Endodermal cell (in vitro differentiated cells): ENCODE measurements around the gene ACKR3. TPM values are rescaled to one million over a fixed set of nuclear protein-coding genes. Genes with fewer than 3 reads are reported as not detected.

Source experiments
- DNase-seq: peaks from one replicate; pipeline ENCODE4 v3.0.0-alpha.2; 2017
- H3K27ac ChIP-seq: 2 replicates; pipeline ENCODE4 v1.5.1; 2013; ENCODE audit warnings: mild to moderate bottlenecking, low read depth, low read length, moderate library complexity
- H3K27me3 ChIP-seq: 2 replicates; pipeline ENCODE4 v1.6.1; 2013; ENCODE audit warnings: mild to moderate bottlenecking, low read length, moderate library complexity; ENCODE audit not compliant: insufficient read depth, control insufficient read depth, poor library complexity, severe bottlenecking
- H3K36me3 ChIP-seq: 2 replicates; pipeline ENCODE4 v1.7.0; 2013; ENCODE audit warnings: mild to moderate bottlenecking, low read length, moderate library complexity; ENCODE audit not compliant: control insufficient read depth, insufficient read depth
- H3K4me1 ChIP-seq: one replicate; pipeline ENCODE4 v1.7.0; 2013; ENCODE audit warnings: low read length; ENCODE audit not compliant: control insufficient read depth, insufficient read depth
- H3K4me3 ChIP-seq: 2 replicates; pipeline ENCODE4 v1.5.1; 2013; ENCODE audit warnings: mild to moderate bottlenecking, low read length, moderate library complexity
- H3K9ac ChIP-seq: 2 replicates; pipeline ENCODE4 v1.6.1; 2013; ENCODE audit warnings: mild to moderate bottlenecking, low read length, moderate library complexity; ENCODE audit not compliant: poor library complexity, severe bottlenecking; ENCODE audit errors: extremely low read depth
- H3K9me3 ChIP-seq: 2 replicates; pipeline ENCODE4 v1.6.1; 2013; ENCODE audit warnings: mild to moderate bottlenecking, low read length, moderate library complexity; ENCODE audit not compliant: control insufficient read depth
- H3K27ac Mint-ChIP-seq: 2 replicates; pipeline ENCODE4 v1.8.0; 2020; ENCODE audit warnings: mixed read lengths
- H3K27me3 Mint-ChIP-seq: 2 replicates; pipeline ENCODE4 v1.8.0; 2021; ENCODE audit warnings: mild to moderate bottlenecking, mixed read lengths; ENCODE audit not compliant: insufficient read depth
- H3K36me3 Mint-ChIP-seq: 2 replicates; pipeline ENCODE4 v1.8.0; 2020; ENCODE audit warnings: low read depth, mixed read lengths
- H3K4me1 Mint-ChIP-seq: 2 replicates; pipeline ENCODE4 v1.8.0; 2020; ENCODE audit warnings: mixed read lengths
- H3K4me3 Mint-ChIP-seq: 2 replicates; pipeline ENCODE4 v1.8.0; 2020; ENCODE audit warnings: mild to moderate bottlenecking, moderate library complexity, mixed read lengths
- H3K9me3 Mint-ChIP-seq: 2 replicates; pipeline ENCODE4 v1.8.0; 2020; ENCODE audit warnings: mild to moderate bottlenecking, mixed read lengths
- CTCF ChIP-seq: fragments of 200-600 bp; sonication (generic); conservative IDR thresholded peaks from 2 replicates; pipeline ENCODE4 v1.5.0; 2021; ENCODE audit warnings: antibody characterized with exemption, mild to moderate bottlenecking
- WGBS, 2 experiments: methylation state at CpG; one replicate each; pipeline versions ENCODE4 v1.1.5 to v1.1.7; 2013; ENCODE audit warnings: missing lambda C conversion rate in 2 of 2, mixed read lengths in 1 of 2; ENCODE audit not compliant: insufficient coverage in 1 of 2, insufficient read length in 1 of 2; 5-methylcytosine and 5-hydroxymethylcytosine counted together
- total RNA-seq, 2 donors: library from RNA; stranded (reverse); fragmentation: NEBNext Ultra II Directional in 1 of 2; extraction: Animal tissue kit (Norgen Biotek cat#: 25700) in 1 of 2; gene quantifications; 2 replicates in 1 of 2; 3 replicates in 1 of 2; pipeline ENCODE4 v1.2.1, GENCODE V29; 2021

Gene ACKR3
- total RNA-seq, 2 donors from 2014 or later: 76.9 to 110 TPM

GRCh38 chr2:236544362-236544761 lies 25.3 kb upstream of the ACKR3 start:
- H3K9me3 Mint-ChIP-seq: no peaks in the 10 kb centered on the region
- no peaks in the 10 kb centered on the region for H3K36me3 Mint-ChIP-seq
- Histone ChIP-seq H3K4me1 (no peaks in the 10 kb centered on the region), H3K36me3 (no peaks in the 10 kb centered on the region), H3K9ac (no peak overlapping the region), H3K4me3 (no peak overlapping the region), H3K9me3 (no peaks in the 10 kb centered on the region), H3K27ac (no peak overlapping the region), H3K27me3 (no peaks in the 10 kb centered on the region)
- H3K27me3 Mint-ChIP-seq: peaks cover 9% of the 10 kb centered on the region
- no peak overlapping the region for H3K27ac Mint-ChIP-seq
- WGBS, 2 experiments: 95 to 97% methylated on average over 11 to 13 of the region's 13 CpGs
- DNase-seq: no peak
- H3K4me1 Mint-ChIP-seq: peaks cover 4% of the 10 kb centered on the region
- no peak overlapping the region for H3K4me3 Mint-ChIP-seq
- TF ChIP-seq CTCF: no peak

GRCh38 chr2:236545248-236545658 lies 24.4 kb upstream of the ACKR3 start:
- Mint-ChIP-seq H3K27me3 (peaks cover 10% of the 10 kb centered on the region), H3K27ac (no peak overlapping the region), H3K4me3 (no peak overlapping the region), H3K9me3 (no peaks in the 10 kb centered on the region), H3K4me1 (peaks cover 4% of the 10 kb centered on the region), H3K36me3 (no peaks in the 10 kb centered on the region)
- Histone ChIP-seq H3K27ac (no peak overlapping the region), H3K9ac (no peak overlapping the region), H3K27me3 (no peaks in the 10 kb centered on the region), H3K9me3 (no peaks in the 10 kb centered on the region), H3K36me3 (no peaks in the 10 kb centered on the region), H3K4me1 (no peaks in the 10 kb centered on the region), H3K4me3 (no peak overlapping the region)
- WGBS, 2 experiments: 94 to 95% methylated on average over 10 to 11 of the region's 11 CpGs
- no peak for TF ChIP-seq CTCF
- no peak for DNase-seq

- Histone ChIP-seq H3K4me3 (no peak overlapping the region), H3K9ac (no peak overlapping the region), H3K36me3 (no peaks in the 10 kb centered on the region), H3K27me3 (no peaks in the 10 kb centered on the region), H3K9me3 (no peaks in the 10 kb centered on the region), H3K27ac (no peak overlapping the region), H3K4me1 (no peaks in the 10 kb centered on the region)
- Mint-ChIP-seq H3K27me3 (peaks cover 10% of the 10 kb centered on the region), H3K36me3 (no peaks in the 10 kb centered on the region), H3K4me3 (no peak overlapping the region), H3K9me3 (no peaks in the 10 kb centered on the region), H3K4me1 (peaks cover 4% of the 10 kb centered on the region), H3K27ac (no peak overlapping the region)
- DNase-seq: no peak
- WGBS, 2 experiments: 93 to 94% methylated on average over 12 to 13 of the region's 13 CpGs
- TF ChIP-seq CTCF: no peak
These were observed 23.7 kb upstream of the ACKR3 start for GRCh38 chr2:236545814-236546480.
